ENCODE data around the gene SYTL3.

DNA sequence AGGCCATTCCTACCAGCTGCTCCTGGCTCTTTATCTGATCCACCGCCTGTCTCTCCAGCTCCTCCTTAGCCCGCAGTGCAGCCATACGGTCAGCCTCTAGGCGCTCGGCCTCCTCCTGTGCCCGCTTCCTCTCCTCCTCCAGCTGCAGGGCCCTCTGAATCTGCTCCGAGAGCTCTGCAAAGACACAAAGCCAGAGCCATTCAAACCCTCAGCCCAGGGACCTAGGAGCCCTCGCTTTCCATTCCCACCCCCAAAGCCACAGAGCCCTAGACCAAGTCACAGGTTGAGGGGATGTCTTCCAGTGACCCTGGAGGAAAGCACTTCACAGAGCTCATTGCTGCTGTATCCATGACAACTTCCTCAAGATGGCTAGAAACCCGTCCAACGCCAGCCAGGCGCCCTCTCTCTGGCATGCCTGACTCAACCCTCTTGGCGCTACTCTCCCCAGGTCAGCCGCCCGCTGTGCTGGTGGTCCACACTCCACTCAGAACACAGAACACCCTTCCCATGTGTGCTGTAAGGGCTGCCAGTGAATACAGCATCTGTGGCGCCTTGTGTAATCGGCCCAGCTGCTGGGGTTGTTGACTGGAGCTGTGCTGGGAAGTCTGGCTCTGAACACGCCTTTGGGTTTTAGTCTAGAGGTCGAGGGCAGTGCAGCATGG lies 120.0 kb downstream of the SYTL3 start:
- no peak for TF ChIP-seq CTCF (conservative IDR thresholded peaks at IDR 0.05; ENCODE audit: low read depth in 2 of 2)
- no peak for TF ChIP-seq EZH2 (IDR thresholded peaks at IDR 0.05; ENCODE audit: low read depth, unreplicated experiment)
